HepG2 (cell line): ENCODE data around the gene KISS1R. TPM values are rescaled to one million over a fixed set of nuclear protein-coding genes. Genes with fewer than 3 reads are reported as not detected.

ENCODE experiments used
- ATAC-seq: fragments of 200-7000 bp; cut with Tn5 transposase; 3 replicates; pipeline ENCODE4 v1.9.1; 2020; ENCODE audit warnings: mild to moderate bottlenecking, moderate library complexity
- BruUV-seq: library from RNA; stranded (reverse); fragments of 400-500 nt; replicated peaks from 2 replicates; lab custom pipeline; 2021; lab: Mats Ljungman, UMichigan
- CTCF ChIA-PET: fragments of 300-600 bp; formaldehyde crosslinking; extraction: SDS; loops from one replicate; lab custom pipeline; 2021; ENCODE audit warnings: low total read pairs, inconsistent platforms, low intra/inter-chr PET ratio; lab: Yijun Ruan, JAX
- POLR2A ChIA-PET: fragments of 350-600 bp; sonication (Branson Sonifier 250); formaldehyde crosslinking; loops from one replicate; lab custom pipeline; 2020; ENCODE audit warnings: antibody characterized with exemption, inconsistent platforms; lab: Yijun Ruan, JAX
- DNase-seq: peaks from one replicate; pipeline ENCODE4 v3.0.0-alpha.2; 2015; ENCODE audit warnings: low spot score
- FAIRE-seq: peaks from 3 replicates; lab custom pipeline; 2011; peaks lifted over from hg19 to GRCh38; lab: Jason Lieb, UNC
- H2AFZ ChIP-seq: one replicate; pipeline ENCODE4 v1.6.1; 2011; ENCODE audit warnings: low read length, inconsistent platforms
- H3K27ac ChIP-seq: fragments of 300-600 bp; 3 replicates; pipeline ENCODE4 v1.8.0; 2011; ENCODE audit warnings: mixed run types, mild to moderate bottlenecking, mixed read lengths, low read length, inconsistent platforms; ENCODE audit not compliant: insufficient read depth; ENCODE audit errors: extremely low read length
- H3K27me3 ChIP-seq, 2 experiments: fragments of 200-600 bp in 1 of 2; 2 replicates in 1 of 2; 3 replicates in 1 of 2; pipeline versions ENCODE4 v1.6.0 to v1.8.0; 2011; ENCODE audit warnings: low read length in 2 of 2, mild to moderate bottlenecking in 2 of 2, moderate library complexity in 2 of 2, inconsistent platforms in 1 of 2; ENCODE audit not compliant: insufficient read depth in 2 of 2, control insufficient read depth in 1 of 2
- H3K36me3 ChIP-seq, 2 experiments: fragments of 200-600 bp in 1 of 2; replicated peaks in 1 of 2; 2 replicates in 1 of 2; 3 replicates in 1 of 2; pipeline versions ENCODE4 v1.5.1 to v1.8.0; 2011; ENCODE audit warnings: low read length in 2 of 2, inconsistent platforms in 1 of 2; ENCODE audit not compliant: insufficient read depth in 2 of 2, control insufficient read depth in 1 of 2
- H3K4me1 ChIP-seq: 2 replicates; pipeline ENCODE4 v1.5.1; 2012; ENCODE audit warnings: low read length, inconsistent platforms; ENCODE audit not compliant: insufficient read depth
- H3K4me2 ChIP-seq: 2 replicates; pipeline ENCODE4 v1.6.0; 2011; ENCODE audit warnings: low read depth, low read length, inconsistent platforms
- H3K4me3 ChIP-seq, 3 experiments: fragments of 200-600 bp in 1 of 3; sonication (generic), shearing (Covaris generic) in 1 of 3; replicated peaks in 1 of 3; 2 replicates each; pipeline ENCODE4 v1.5.1; 2011 to 2016; ENCODE audit warnings: low read length in 3 of 3, inconsistent platforms in 2 of 3, low read depth in 2 of 3, mild to moderate bottlenecking in 2 of 3, control low read depth in 1 of 3, mixed read lengths in 1 of 3; ENCODE audit not compliant: insufficient read depth in 1 of 3
- H3K79me2 ChIP-seq: one replicate; pipeline ENCODE4 v1.6.1; 2011; ENCODE audit warnings: low read length, inconsistent platforms; ENCODE audit not compliant: insufficient read depth
- H3K9ac ChIP-seq: 2 replicates; pipeline ENCODE4 v1.6.0; 2011; ENCODE audit warnings: mild to moderate bottlenecking, low read depth, low read length, inconsistent platforms; ENCODE audit not compliant: insufficient read depth
- H3K9me3 ChIP-seq: 2 replicates; pipeline ENCODE4 v1.5.1; 2012; ENCODE audit warnings: mild to moderate bottlenecking, low read length
- H4K20me1 ChIP-seq: 2 replicates; pipeline ENCODE4 v1.6.0; 2011; ENCODE audit warnings: inconsistent platforms, mild to moderate bottlenecking, low read length, moderate library complexity; ENCODE audit not compliant: insufficient read depth
- KAT8 ChIP-seq: IDR thresholded peaks from 2 replicates; pipeline ENCODE4 v1.6.1; 2016; ENCODE audit warnings: missing genetic modification reagents, missing compliant biosample characterization
- POGZ ChIP-seq: sonication (generic); formaldehyde crosslinking; IDR thresholded peaks from 2 replicates; pipeline ENCODE4 v1.4.0; 2020; ENCODE audit warnings: mild to moderate bottlenecking, missing genetic modification reagents
- REL ChIP-seq: sonication (generic); formaldehyde crosslinking; conservative IDR thresholded peaks from 2 replicates; pipeline ENCODE4 v1.8.0; 2022; ENCODE audit warnings: mild to moderate bottlenecking, missing genetic modification reagents, moderate library complexity
- THAP11 ChIP-seq: IDR thresholded peaks from 2 replicates; pipeline ENCODE4 v1.6.1; 2016; ENCODE audit warnings: missing biosample characterization, missing genetic modification reagents
- ZNF776 ChIP-seq: sonication (generic); formaldehyde crosslinking; IDR thresholded peaks from 2 replicates; pipeline ENCODE4 v1.4.0; 2020; ENCODE audit warnings: mild to moderate bottlenecking, missing genetic modification reagents
- ZNF879 ChIP-seq: sonication (generic); formaldehyde crosslinking; IDR thresholded peaks from 2 replicates; pipeline ENCODE4 v1.8.1; 2023; ENCODE audit warnings: missing genetic modification reagents
- ZSCAN29 ChIP-seq: sonication (generic); formaldehyde crosslinking; conservative IDR thresholded peaks from 2 replicates; pipeline ENCODE4 v1.4.0; 2020; ENCODE audit warnings: mild to moderate bottlenecking, missing genetic modification reagents
- WGBS: methylation state at CpG from one replicate; pipeline ENCODE4 v1.1.6; 2017; ENCODE audit warnings: low lambda C conversion rate; 5-methylcytosine and 5-hydroxymethylcytosine counted together
- in situ Hi-C: cut with HindIII; loops from 2 replicates; pipeline ENCODE4 v1.10.0; 2017; ENCODE audit warnings: low pct_unique_long_range_greater_than_20kb; ENCODE audit not compliant: extremely low pct_ligation_motif_present
- intact Hi-C: fragments of 100-400 bp; cut with micrococcal nuclease; formaldehyde crosslinking; loops from one replicate; pipeline ENCODE4 v1.10.0; 2022; ENCODE audit not compliant: unreplicated experiment
- polyA plus RNA-seq, 8 experiments: library from polyadenylated mRNA; depleted of rRNA in 3 of 8; stranded (reverse) in 7 of 8; unstranded in 1 of 8; fragments of >200 nt; fragmentation: Illumina TruSeq in 4 of 8; extraction: Trizol in 4 of 8; gene quantifications; 2 replicates each; pipeline versions ENCODE4 v1.2.1 to v1.2.3, GENCODE V29; 2011 to 2016; ENCODE audit warnings: low read depth in 4 of 8, missing spikeins in 1 of 8, mixed read lengths in 1 of 8; ENCODE audit not compliant: insufficient read depth in 1 of 8
- total RNA-seq, 5 experiments: library from RNA; depleted of rRNA; stranded (reverse); fragments of >200 nt; fragmentation: Illumina TruSeq; extraction: Trizol; gene quantifications; 2 replicates each; pipeline ENCODE4 v1.2.3, GENCODE V29; 2016; ENCODE audit warnings: low read depth in 1 of 5
- TF ChIP-seq, protein P1 (sequence below): sonication (generic); formaldehyde crosslinking; IDR thresholded peaks from 2 replicates; pipeline ENCODE4 v1.8.0; 2022; ENCODE audit warnings: missing genetic modification reagents, mild to moderate bottlenecking, moderate library complexity, borderline replicate concordance
- TF ChIP-seq, protein P2 (sequence below): sonication (generic); formaldehyde crosslinking; IDR thresholded peaks from 2 replicates; pipeline ENCODE4 v1.8.1; 2023; ENCODE audit warnings: missing genetic modification reagents, inconsistent platforms, borderline replicate concordance
- TF ChIP-seq, protein P3 (sequence below): sonication (generic); formaldehyde crosslinking; IDR thresholded peaks from one replicate; pipeline ENCODE4 v1.5.1; 2020; ENCODE audit warnings: mild to moderate bottlenecking, missing genetic modification reagents; ENCODE audit errors: not compliant biosample characterization

Gene KISS1R
- total and polyA plus RNA-seq, 2 of the 13 experiments (the other 11 are each of a cell fraction or from before 2014, with no cell fraction given), result 1.1 to 10.2 TPM

- peaks cover 45% of the 10 kb centered on the region for H3K4me1 ChIP-seq
- peak within 1 kb of the TSS; percentile 92 for H3K27ac ChIP-seq
- H3K79me2 ChIP-seq, result peaks cover 49% of the 10 kb centered on the region
- in situ Hi-C loops, result loop anchor here (5.0 kb wide), 1 partner anchor 37 kb away; no protein-coding TSS in a partner anchor
- H3K27me3 ChIP-seq, result no peaks in the 10 kb centered on the region
- 0% methylated on average over 15 of the region's 97 CpGs for WGBS
- H3K4me2 ChIP-seq, result peak within 1 kb of the TSS; percentile 85
- no peak within 1 kb of the TSS for H2AFZ ChIP-seq
- H3K36me3 ChIP-seq, result peaks cover 2 to 17% of the 10 kb centered on the region in 2 experiments; a peak in 4 of 5 replicates
- peak within 1 kb of the TSS; percentile 88 to 98 (median 96) for H3K4me3 ChIP-seq
- CTCF ChIA-PET, result interaction anchor here (3.5 kb wide), 1 partner anchor 57 kb away, joined by 14 read pairs; the partner anchor contains the start of gene WDR18
- H3K9ac ChIP-seq, result peak within 1 kb of the TSS; percentile 98
- no peaks in the 10 kb centered on the region for H3K9me3 ChIP-seq
- FAIRE-seq (no peak), DNase-seq (peak; percentile 82), ATAC-seq (peak; percentile 63)
- intact Hi-C loops, result loop anchor here (10.0 kb wide), 1 partner anchor 261 kb away; the partner anchor contains the start of gene RNF126
- H4K20me1 ChIP-seq, result peaks cover 10% of the 10 kb centered on the region; the same call in 1 of the 2 replicates
- POLR2A ChIA-PET, result interaction anchor here (0.9 to 4.6 kb wide), 7 partner anchors 9 to 57 kb away, joined by 3 to 61 read pairs (median 6); partner anchors contain the start of gene WDR18
- no TSS peak for BruUV-seq
- TF ChIP-seq KAT8 (CRISPR knock-in tag), result no peak
- TF ChIP-seq ZNF776, result no peak
- 0 out of 2 replicates have a peak, but pooled peaks have one; percentile 44 for TF ChIP-seq ZSCAN29
- TF ChIP-seq REL (CRISPR knock-in tag), result 0 out of 2 replicates have a peak, but pooled peaks have one; percentile 30
- no peak for TF ChIP-seq ZNF879 (CRISPR knock-in tag)
- no peak for TF ChIP-seq POGZ (CRISPR knock-in tag)
- TF ChIP-seq, protein P1, sequence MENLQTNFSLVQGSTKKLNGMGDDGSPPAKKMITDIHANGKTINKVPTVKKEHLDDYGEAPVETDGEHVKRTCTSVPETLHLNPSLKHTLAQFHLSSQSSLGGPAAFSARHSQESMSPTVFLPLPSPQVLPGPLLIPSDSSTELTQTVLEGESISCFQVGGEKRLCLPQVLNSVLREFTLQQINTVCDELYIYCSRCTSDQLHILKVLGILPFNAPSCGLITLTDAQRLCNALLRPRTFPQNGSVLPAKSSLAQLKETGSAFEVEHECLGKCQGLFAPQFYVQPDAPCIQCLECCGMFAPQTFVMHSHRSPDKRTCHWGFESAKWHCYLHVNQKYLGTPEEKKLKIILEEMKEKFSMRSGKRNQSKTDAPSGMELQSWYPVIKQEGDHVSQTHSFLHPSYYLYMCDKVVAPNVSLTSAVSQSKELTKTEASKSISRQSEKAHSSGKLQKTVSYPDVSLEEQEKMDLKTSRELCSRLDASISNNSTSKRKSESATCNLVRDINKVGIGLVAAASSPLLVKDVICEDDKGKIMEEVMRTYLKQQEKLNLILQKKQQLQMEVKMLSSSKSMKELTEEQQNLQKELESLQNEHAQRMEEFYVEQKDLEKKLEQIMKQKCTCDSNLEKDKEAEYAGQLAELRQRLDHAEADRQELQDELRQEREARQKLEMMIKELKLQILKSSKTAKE (CRISPR knock-in tag), result no peak
- peak; percentile 18; the same call in 1 of the 2 replicates for TF ChIP-seq THAP11 (CRISPR knock-in tag)
- TF ChIP-seq, protein P2, sequence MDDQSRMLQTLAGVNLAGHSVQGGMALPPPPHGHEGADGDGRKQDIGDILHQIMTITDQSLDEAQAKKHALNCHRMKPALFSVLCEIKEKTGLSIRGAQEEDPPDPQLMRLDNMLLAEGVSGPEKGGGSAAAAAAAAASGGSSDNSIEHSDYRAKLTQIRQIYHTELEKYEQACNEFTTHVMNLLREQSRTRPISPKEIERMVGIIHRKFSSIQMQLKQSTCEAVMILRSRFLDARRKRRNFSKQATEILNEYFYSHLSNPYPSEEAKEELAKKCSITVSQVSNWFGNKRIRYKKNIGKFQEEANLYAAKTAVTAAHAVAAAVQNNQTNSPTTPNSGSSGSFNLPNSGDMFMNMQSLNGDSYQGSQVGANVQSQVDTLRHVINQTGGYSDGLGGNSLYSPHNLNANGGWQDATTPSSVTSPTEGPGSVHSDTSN (CRISPR knock-in tag), result no peak
- TF ChIP-seq, protein P3, sequence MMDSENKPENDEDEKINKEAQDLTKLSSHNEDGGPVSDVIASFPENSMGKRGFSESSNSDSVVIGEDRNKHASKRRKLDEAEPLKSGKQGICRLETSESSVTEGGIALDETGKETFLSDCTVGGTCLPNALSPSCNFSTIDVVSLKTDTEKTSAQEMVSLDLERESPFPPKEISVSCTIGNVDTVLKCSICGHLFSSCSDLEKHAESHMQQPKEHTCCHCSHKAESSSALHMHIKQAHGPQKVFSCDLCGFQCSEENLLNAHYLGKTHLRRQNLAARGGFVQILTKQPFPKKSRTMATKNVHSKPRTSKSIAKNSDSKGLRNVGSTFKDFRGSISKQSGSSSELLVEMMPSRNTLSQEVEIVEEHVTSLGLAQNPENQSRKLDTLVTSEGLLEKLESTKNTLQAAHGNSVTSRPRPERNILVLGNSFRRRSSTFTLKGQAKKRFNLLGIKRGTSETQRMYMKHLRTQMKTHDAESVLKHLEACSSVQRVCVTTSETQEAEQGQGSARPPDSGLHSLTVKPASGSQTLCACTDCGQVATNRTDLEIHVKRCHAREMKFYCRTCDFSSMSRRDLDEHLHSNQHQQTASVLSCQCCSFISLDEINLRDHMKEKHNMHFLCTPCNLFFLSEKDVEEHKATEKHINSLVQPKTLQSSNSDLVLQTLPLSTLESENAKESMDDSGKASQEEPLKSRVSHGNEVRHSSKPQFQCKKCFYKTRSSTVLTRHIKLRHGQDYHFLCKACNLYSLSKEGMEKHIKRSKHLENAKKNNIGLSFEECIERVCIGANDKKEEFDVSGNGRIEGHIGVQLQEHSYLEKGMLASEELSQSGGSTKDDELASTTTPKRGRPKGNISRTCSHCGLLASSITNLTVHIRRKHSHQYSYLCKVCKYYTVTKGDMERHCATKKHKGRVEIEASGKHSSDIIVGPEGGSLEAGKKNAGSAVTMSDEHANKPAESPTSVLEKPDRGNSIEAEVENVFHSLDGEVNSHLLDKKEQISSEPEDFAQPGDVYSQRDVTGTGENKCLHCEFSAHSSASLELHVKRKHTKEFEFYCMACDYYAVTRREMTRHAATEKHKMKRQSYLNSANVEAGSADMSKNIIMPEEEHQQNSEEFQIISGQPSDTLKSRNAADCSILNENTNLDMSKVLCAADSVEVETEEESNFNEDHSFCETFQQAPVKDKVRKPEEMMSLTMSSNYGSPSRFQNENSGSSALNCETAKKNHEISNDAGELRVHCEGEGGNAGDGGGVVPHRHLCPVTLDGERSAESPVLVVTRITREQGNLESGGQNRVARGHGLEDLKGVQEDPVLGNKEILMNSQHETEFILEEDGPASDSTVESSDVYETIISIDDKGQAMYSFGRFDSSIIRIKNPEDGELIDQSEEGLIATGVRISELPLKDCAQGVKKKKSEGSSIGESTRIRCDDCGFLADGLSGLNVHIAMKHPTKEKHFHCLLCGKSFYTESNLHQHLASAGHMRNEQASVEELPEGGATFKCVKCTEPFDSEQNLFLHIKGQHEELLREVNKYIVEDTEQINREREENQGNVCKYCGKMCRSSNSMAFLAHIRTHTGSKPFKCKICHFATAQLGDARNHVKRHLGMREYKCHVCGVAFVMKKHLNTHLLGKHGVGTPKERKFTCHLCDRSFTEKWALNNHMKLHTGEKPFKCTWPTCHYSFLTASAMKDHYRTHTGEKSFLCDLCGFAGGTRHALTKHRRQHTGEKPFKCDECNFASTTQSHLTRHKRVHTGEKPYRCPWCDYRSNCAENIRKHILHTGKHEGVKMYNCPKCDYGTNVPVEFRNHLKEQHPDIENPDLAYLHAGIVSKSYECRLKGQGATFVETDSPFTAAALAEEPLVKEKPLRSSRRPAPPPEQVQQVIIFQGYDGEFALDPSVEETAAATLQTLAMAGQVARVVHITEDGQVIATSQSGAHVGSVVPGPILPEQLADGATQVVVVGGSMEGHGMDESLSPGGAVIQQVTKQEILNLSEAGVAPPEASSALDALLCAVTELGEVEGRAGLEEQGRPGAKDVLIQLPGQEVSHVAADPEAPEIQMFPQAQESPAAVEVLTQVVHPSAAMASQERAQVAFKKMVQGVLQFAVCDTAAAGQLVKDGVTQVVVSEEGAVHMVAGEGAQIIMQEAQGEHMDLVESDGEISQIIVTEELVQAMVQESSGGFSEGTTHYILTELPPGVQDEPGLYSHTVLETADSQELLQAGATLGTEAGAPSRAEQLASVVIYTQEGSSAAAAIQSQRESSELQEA, result no peak
Measured at GRCh38 chr19:925526-926322, 8.6 kb downstream of the KISS1R start, which contains the start of gene ARID3A. TSS of gene ARID3A (plus strand) at chr19:926035. CDS start at chr19:929529, 3,494 bp downstream.
